IPS DF 6.9 (cell line): ENCODE results near the gene RNF225.

ENCODE experiments used
- DNase-seq: peaks from one replicate; pipeline ENCODE4 v3.0.0-alpha.2; 2013; ENCODE audit warnings: low read depth, low spot score
- H3K27ac ChIP-seq: one replicate; pipeline ENCODE4 v1.5.1; 2013; ENCODE audit warnings: low read length, control low read depth
- H3K27me3 ChIP-seq: 2 replicates; pipeline ENCODE4 v1.6.1; 2013; ENCODE audit warnings: mild to moderate bottlenecking, low read length; ENCODE audit not compliant: control insufficient read depth, insufficient read depth
- H3K36me3 ChIP-seq: 2 replicates; pipeline ENCODE4 v1.6.1; 2013; ENCODE audit warnings: low read length; ENCODE audit not compliant: control insufficient read depth, insufficient read depth
- H3K4me1 ChIP-seq: 2 replicates; pipeline ENCODE4 v1.6.1; 2013; ENCODE audit warnings: low read length; ENCODE audit not compliant: control insufficient read depth, insufficient read depth
- H3K4me3 ChIP-seq: 2 replicates; pipeline ENCODE4 v1.5.1; 2013; ENCODE audit warnings: mild to moderate bottlenecking, low read length
- H3K9me3 ChIP-seq: 2 replicates; pipeline ENCODE4 v1.6.1; 2013; ENCODE audit warnings: low read length, inconsistent platforms; ENCODE audit not compliant: control insufficient read depth, insufficient read depth
- WGBS: extraction: QIAGEN DNeasy Blood & Tissue Kit; methylation state at CpG from one replicate; pipeline ENCODE4 v1.1.7; 2013; ENCODE audit warnings: mixed read lengths, missing lambda C conversion rate; ENCODE audit not compliant: insufficient read length, insufficient coverage; 5-methylcytosine and 5-hydroxymethylcytosine counted together

RNF225 gene

DNA sequence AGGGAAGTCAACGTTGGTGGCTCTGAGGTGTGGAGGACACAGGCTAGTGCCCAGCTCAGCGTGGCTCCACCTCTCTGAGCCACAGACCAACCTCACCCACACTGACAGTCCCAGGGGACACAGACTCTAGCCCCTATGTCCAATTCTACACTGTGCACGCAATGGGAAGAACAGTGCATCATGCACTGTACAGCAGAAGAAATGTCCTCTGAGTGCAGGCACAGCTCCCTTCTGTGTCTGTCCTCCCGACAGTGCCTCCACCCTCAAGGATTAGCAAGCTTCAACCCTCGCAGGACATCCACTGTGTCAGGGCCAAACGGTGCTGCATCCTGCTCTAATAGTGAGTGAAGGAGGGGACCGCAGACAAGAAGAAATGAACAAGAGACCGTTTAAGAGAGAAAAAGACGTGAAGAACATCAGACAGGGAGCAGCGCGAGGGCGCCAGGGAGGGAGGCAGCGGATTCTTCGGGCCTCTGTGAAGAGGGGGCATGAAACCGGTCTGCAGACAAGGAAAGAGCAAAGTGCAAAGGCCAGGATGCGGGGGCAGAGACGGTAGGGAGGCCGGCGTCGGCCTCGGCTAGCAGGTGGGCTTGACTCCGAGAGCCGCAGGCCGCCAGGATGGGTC, 15.3 kb upstream of the RNF225 start:
- no CpG with 5 or more reads among the region's 24 CpGs for WGBS
- Histone ChIP-seq H3K27ac (no peak overlapping the region), H3K4me3 (peak overlapping the region; percentile 56; the same call in 1 of the 2 replicates), H3K27me3 (no peaks in the 10 kb centered on the region), H3K4me1 (peaks cover 2% of the 10 kb centered on the region; the same call in 1 of the 2 replicates), H3K36me3 (no peaks in the 10 kb centered on the region), H3K9me3 (no peaks in the 10 kb centered on the region)
- DNase-seq: no peak

DNA sequence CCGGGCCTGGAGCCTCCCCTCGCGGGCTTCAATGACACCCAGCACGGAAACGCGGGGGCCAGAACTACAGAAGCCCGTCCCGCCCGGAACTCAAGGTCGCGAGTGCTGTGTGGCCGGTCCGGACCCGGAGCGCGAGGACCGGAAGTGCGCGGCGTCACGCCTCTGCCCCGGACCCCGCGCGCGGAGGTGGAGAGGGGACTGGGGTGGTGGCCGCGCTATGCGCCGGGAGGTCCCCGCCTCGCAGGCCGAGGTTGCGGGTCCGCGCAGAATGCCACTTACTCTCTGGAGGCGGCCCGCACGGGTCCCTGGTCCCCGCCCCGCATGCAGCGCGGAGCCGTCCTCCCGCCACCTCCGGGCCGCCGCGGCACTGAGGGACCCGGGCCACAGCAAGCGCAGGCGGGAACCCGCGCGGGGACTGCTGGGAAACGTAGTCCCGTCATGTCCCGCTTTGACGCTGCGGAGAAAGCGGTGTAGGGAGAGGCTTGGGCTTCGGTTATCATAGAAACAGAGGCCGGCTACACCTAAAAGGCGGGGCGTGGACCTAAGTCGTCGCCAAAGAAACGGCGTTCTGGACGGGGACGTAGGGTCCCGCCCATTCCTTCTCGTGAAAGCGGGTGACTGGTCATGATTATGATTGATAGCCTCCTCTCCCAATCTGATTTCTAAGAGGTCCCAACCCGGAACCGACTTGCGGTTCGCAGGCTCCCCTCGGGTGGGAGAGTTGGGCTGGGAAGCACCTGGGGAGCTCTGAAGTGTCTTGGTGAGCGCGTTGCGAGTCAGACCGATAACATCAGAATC, 14.6 kb upstream of the RNF225 start, which contains the start of gene ZNF837:
Gene ZNF837 (minus strand): TSS at position 369 of the 798 bp plus-strand sequence. CDS start 11,698 bp downstream, outside the sequence.
- peaks cover 8% of the 10 kb centered on the region for H3K4me1 ChIP-seq
- H3K9me3 ChIP-seq: no peaks in the 10 kb centered on the region
- no peaks in the 10 kb centered on the region for H3K36me3 ChIP-seq
- no peak within 1 kb of the TSS for H3K27ac ChIP-seq
- no CpG with 5 or more reads among the region's 83 CpGs for WGBS
- no peaks in the 10 kb centered on the region for H3K27me3 ChIP-seq
- peak within 1 kb of the TSS; percentile 56; the same call in 1 of the 2 replicates for H3K4me3 ChIP-seq
- DNase-seq: peak; percentile 100

DNA sequence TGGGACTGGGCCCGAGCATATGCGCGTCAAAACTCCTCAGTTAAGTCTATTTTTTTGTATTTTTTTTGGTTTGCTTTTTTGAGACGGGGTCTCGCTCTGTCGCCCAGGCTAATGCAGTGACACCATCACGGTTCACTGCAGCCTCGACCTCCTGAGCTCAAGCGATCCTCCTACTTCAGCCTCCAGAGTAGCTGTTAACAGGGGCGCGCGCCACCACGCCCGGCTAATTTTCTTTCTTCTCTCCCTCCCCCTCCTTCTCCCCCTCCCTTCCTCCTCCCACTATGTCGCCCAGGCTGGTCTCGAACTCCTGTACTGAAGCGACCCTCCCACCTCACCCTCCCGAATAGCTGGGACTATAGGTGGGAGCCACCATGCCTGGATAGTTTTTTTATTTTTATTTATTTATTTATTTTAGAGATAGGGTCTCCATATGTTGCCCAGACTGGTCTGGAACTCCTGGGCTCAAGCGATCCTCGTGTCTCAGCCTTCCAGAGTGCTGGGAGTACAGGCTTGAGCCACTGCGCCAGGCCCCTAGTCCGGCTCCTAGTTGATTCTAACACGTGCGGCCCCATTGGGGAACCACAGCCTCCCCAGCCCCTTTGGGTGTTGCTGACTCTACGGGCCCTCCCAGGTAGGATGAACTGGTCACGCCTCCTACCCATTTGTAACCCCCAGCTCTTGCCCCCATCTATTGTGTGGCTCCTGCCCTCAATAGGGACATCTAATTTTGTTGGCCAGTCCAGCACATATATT, 13.8 kb upstream of the RNF225 start:
- Histone ChIP-seq H3K4me1 (peaks cover 8% of the 10 kb centered on the region), H3K27ac (no peak overlapping the region), H3K36me3 (no peaks in the 10 kb centered on the region), H3K4me3 (peak overlapping the region; percentile 39; the same call in 1 of the 2 replicates), H3K27me3 (no peaks in the 10 kb centered on the region), H3K9me3 (no peaks in the 10 kb centered on the region)
- no peak for DNase-seq
- WGBS: no CpG with 5 or more reads among the region's 26 CpGs

DNA sequence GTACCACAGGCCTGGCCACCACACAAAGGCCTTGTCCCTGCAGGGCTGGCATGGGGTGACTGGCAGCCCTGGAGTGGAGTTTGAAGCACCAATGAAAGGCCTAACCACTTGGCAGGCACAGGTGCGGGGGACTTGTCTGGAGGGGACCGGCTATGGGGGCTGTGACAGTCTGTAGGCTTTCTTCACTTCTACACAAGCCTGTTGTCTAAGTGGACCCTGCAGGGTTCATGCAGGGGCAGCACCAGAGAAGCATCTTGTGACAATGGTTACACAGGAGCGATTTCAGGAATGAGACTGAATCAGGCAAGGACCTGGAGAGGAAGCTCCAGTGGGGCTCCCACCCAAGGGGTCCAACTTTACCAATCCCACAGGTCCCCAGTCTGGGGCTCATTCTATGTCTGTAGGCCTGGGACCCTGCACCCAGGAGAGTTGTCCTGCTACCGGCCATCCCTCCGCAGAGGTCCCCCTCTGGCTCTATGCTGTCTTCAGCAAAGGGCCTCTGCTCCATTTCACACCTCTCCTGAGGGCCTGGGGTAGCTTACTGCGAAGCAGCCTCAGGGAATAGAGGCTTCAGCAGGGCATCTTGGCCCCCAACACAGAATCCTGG, 12.4 kb upstream of the RNF225 start:
- no CpG with 5 or more reads among the region's 6 CpGs for WGBS
- no peak for DNase-seq
- no peaks in the 10 kb centered on the region for H3K9me3 ChIP-seq
- H3K27ac ChIP-seq: no peak overlapping the region
- H3K27me3 ChIP-seq: no peaks in the 10 kb centered on the region
- H3K4me1 ChIP-seq: peaks cover 8% of the 10 kb centered on the region
- peaks cover 2% of the 10 kb centered on the region; the same call in 1 of the 2 replicates for H3K36me3 ChIP-seq
- no peak overlapping the region for H3K4me3 ChIP-seq

DNA sequence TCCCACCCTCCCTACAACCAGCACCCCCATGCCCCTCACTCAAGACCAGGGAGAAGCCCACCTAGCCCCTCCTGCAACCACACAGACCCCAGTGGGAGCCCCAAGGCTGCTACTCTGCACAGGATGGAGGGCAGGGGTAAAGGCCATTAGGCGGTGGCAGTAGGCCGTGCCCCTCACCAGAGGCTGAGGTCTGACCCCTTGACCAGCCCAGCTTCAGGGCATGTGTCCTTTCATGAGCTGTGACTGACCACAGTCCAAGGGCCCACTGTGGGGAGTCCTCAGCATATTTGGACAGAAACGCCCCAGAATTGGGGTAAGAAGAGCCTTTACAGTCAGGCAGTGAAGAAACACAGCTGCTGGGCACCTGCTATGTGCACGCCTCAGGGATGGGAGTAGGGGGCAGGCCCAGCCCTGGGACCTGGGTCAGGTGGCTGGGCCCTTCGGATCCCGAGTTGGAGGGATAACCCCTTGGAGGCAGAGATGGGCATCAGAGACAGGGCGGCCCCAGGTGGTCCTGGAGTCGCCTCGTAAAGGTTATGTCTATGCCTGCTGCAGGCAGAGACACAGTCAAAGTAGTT, 10.1 kb upstream of the RNF225 start:
- WGBS: no CpG with 5 or more reads among the region's 9 CpGs
- Histone ChIP-seq H3K27me3 (no peaks in the 10 kb centered on the region), H3K4me3 (peak overlapping the region; percentile 75; the same call in 1 of the 2 replicates), H3K9me3 (no peaks in the 10 kb centered on the region), H3K4me1 (peaks cover 6% of the 10 kb centered on the region), H3K36me3 (peaks cover 6% of the 10 kb centered on the region; the same call in 1 of the 2 replicates), H3K27ac (no peak overlapping the region)
- no peak for DNase-seq

DNA sequence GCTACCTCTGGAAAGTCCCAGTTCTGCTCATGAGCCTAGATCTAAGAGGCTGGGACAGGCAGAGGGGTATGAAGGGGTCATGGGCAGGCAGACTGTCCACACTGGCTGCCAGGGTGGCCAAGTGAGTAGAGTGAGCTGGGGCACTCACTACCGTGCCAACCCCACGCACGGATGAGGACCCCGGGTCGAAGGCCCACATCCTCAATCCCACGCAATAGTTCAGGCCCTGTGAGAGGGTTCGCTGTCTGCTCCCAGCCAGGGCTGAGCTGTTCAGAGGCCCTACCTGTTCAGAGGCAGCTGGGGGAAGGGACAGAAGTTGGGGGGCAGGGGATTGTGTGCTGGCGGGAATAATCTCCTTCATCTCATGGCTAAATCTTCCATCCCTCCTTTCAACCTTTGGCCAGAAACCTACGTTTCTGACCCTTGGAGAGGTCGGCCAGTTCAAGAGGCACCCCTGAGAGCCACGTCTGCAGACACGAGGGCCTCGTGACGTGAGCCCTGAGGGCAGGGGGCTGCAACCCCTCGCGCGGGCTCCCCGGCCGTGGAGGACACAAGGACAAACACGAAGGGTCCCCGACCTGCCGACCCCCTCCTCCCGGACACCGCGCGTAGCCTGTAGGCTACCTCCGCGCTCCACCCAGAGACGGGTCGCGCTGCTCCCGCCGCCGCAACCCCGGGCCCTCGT, 9.4 kb upstream of the RNF225 start:
- H3K4me3 ChIP-seq: peak overlapping the region; percentile 75
- no peaks in the 10 kb centered on the region for H3K27me3 ChIP-seq
- DNase-seq: no peak
- H3K4me1 ChIP-seq: peaks cover 6% of the 10 kb centered on the region
- H3K27ac ChIP-seq: no peak overlapping the region
- H3K36me3 ChIP-seq: peaks cover 6% of the 10 kb centered on the region; the same call in 1 of the 2 replicates
- no CpG with 5 or more reads among the region's 36 CpGs for WGBS
- no peaks in the 10 kb centered on the region for H3K9me3 ChIP-seq

DNA sequence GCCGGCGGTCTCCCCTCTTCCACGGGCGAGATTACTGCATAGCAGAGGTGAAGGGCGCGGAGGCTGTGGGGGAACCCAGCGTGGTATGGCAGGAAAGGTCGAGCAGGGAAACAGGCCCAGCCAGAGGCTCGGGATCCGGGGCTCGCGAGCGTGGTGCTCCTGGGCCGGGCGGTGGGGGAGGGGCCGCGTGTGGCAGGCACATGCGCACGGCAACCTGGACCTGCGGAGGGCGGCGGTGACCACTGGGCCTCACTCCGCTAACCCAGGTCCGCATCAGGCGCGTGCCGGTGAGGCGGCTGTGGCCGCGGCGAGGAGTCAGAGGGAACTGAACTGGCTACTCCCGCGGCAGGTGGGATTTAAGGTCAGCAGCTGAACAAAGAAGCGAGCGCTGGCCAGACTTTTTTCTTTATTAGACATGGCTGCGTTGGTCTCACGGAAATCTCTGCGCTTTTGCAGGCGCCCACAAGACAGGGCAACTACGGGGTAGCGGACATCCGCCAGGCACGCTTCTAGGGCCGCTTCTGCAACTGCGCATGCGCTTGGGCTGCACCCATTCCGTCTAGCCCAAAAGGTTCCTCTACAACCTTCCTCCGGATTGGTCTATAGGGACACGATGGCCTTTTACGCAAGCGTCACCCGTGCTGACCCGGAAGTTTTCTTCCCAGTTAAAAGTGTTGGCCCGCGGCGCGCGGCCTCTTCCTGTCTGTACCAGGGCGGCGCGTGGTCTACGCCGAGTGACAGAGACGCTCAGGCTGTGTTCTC, 8.7 kb upstream of the RNF225 start, which contains the start of gene RPS5:
Gene RPS5 (plus strand): TSS at position 694 of the 762 bp plus-strand sequence. CDS start 869 bp downstream, outside the sequence.
- no peak for DNase-seq
- Histone ChIP-seq H3K4me1 (peaks cover 6% of the 10 kb centered on the region), H3K9me3 (no peaks in the 10 kb centered on the region), H3K27ac (no peak within 1 kb of the TSS), H3K4me3 (peak within 1 kb of the TSS; percentile 77), H3K27me3 (no peaks in the 10 kb centered on the region), H3K36me3 (peaks cover 6% of the 10 kb centered on the region; the same call in 1 of the 2 replicates)
- WGBS: no CpG with 5 or more reads among the region's 64 CpGs

DNA sequence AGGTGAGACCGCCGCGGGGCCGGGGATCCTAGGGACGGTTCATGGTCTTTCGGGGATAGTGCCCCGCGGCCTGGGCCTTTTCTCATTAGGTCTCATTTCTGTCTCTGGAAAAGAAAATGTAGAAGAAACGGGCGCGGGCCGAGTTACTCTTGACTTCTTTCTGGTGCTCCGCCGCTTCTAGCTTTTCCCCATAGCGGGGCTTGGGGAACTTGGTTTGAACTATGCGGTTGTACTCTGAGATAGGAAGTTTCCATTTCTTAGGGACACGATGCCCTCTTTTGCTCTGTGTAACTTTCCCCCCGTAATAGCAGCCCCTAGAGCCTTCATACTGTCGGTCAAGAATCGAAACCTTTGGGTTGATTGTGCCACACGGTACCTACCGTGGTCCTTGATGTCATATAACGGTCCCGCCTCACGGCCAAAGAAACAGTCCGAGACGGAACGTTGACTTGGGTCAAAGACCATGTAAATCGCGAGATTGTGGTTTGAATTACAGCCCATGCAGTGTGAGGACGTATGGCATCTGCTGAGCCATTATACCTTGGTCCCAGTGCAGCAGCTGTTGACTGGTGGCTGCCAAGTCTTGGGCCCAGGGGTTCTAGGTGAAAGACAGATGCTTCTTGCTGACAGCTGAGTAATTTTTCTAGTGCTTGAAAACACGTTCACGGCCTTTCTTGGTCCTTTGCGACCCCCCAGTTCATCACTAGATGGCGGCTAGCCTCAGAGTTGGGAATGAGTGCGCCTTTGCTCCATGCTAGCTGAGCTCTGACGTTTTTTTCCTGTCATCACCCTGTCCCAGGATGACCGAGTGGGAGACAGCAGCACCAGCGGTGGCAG, 7.9 kb upstream of the RNF225 start:
- no peaks in the 10 kb centered on the region for H3K9me3 ChIP-seq
- DNase-seq: no peak
- WGBS: no CpG with 5 or more reads among the region's 39 CpGs
- peaks cover 6% of the 10 kb centered on the region for H3K4me1 ChIP-seq
- no peaks in the 10 kb centered on the region for H3K27me3 ChIP-seq
- H3K27ac ChIP-seq: no peak overlapping the region
- H3K4me3 ChIP-seq: peak overlapping the region; percentile 77
- peaks cover 6% of the 10 kb centered on the region; the same call in 1 of the 2 replicates for H3K36me3 ChIP-seq
